GM23338 (cell line): ENCODE results near the gene ZDHHC6. TPM values are rescaled to one million over a fixed set of nuclear protein-coding genes. Genes with fewer than 3 reads are reported as not detected.
A peak's percentile ranks its signal among the peaks of the same experiment; 100 is the strongest.

ENCODE experiments used
- ATAC-seq: fragments of 200-7000 bp; cut with Tn5 transposase; 3 replicates; pipeline ENCODE4 v1.9.1; 2020
- DNase-seq: peaks from one replicate; pipeline ENCODE4 v3.0.0-alpha.2; 2015; ENCODE audit warnings: low spot score
- H2AFZ ChIP-seq: fragments of 200-600 bp; sonication (generic); 2 replicates; pipeline ENCODE4 v1.8.0; 2016; ENCODE audit warnings: antibody characterized with exemption, mild to moderate bottlenecking, moderate library complexity
- H3F3A ChIP-seq: fragments of 200-600 bp; sonication (generic); replicated peaks from 2 replicates; pipeline ENCODE4 v1.8.0; 2017; ENCODE audit warnings: antibody characterized with exemption, mixed run types, low read depth
- H3K27ac ChIP-seq: fragments of 200-600 bp; sonication (generic); 2 replicates; pipeline ENCODE4 v1.6.1; 2016; ENCODE audit warnings: low read depth
- H3K27me3 ChIP-seq: fragments of 200-600 bp; sonication (generic); 2 replicates; pipeline ENCODE4 v1.8.0; 2016; ENCODE audit warnings: mild to moderate bottlenecking, mixed run types, moderate library complexity; ENCODE audit not compliant: insufficient read depth
- H3K36me3 ChIP-seq: fragments of 200-600 bp; sonication (generic); 2 replicates; pipeline ENCODE4 v1.8.0; 2016; ENCODE audit warnings: mild to moderate bottlenecking; ENCODE audit not compliant: insufficient read depth
- H3K4me1 ChIP-seq: fragments of 200-600 bp; sonication (generic); 2 replicates; pipeline ENCODE4 v1.8.0; 2016; ENCODE audit warnings: mild to moderate bottlenecking, moderate library complexity; ENCODE audit not compliant: insufficient read depth
- H3K4me2 ChIP-seq: fragments of 200-600 bp; sonication (generic); 2 replicates; pipeline ENCODE4 v1.7.1; 2017; ENCODE audit warnings: mixed run types
- H3K4me3 ChIP-seq: fragments of 200-600 bp; sonication (generic); 2 replicates; pipeline ENCODE4 v1.6.1; 2016; ENCODE audit warnings: mixed run types
- H3K79me2 ChIP-seq: fragments of 200-600 bp; sonication (generic); replicated peaks from 2 replicates; pipeline ENCODE4 v1.8.0; 2017; ENCODE audit warnings: mild to moderate bottlenecking; ENCODE audit not compliant: insufficient read depth
- H3K9me2 ChIP-seq: fragments of 200-600 bp; sonication (generic); 2 replicates; pipeline ENCODE4 v1.8.0; 2017; ENCODE audit not compliant: insufficient read depth
- H4K20me1 ChIP-seq: fragments of 200-600 bp; sonication (generic); replicated peaks from 2 replicates; pipeline ENCODE4 v1.8.0; 2017; ENCODE audit warnings: mild to moderate bottlenecking; ENCODE audit not compliant: insufficient read depth
- H3K27ac Mint-ChIP-seq: 2 replicates; pipeline ENCODE4 v1.8.0; 2020; ENCODE audit warnings: inconsistent platforms, mild to moderate bottlenecking, moderate library complexity, mixed read lengths
- H3K27me3 Mint-ChIP-seq: 3 replicates; pipeline ENCODE4 v1.8.0; 2022; ENCODE audit warnings: low read depth, mild to moderate bottlenecking, moderate library complexity, mixed read lengths, inconsistent platforms; ENCODE audit not compliant: insufficient read depth, poor library complexity
- H3K36me3 Mint-ChIP-seq: 3 replicates; pipeline ENCODE4 v1.8.0; 2021; ENCODE audit warnings: low read depth, mild to moderate bottlenecking, inconsistent platforms, moderate library complexity, mixed read lengths
- H3K4me1 Mint-ChIP-seq: 3 replicates; pipeline ENCODE4 v1.8.0; 2020; ENCODE audit warnings: mild to moderate bottlenecking, inconsistent platforms, mixed read lengths
- H3K4me3 Mint-ChIP-seq: 3 replicates; pipeline ENCODE4 v1.8.0; 2021; ENCODE audit warnings: moderate library complexity, mild to moderate bottlenecking, inconsistent platforms, mixed read lengths
- H3K9me3 Mint-ChIP-seq: 3 replicates; pipeline ENCODE4 v1.8.0; 2020; ENCODE audit warnings: moderate library complexity, mild to moderate bottlenecking, inconsistent platforms, mixed read lengths
- CREB1 ChIP-seq: fragments of 250-450 bp; sonication (Bioruptor Pico); IDR thresholded peaks from 2 replicates; pipeline ENCODE4 v1.5.0; 2020; ENCODE audit warnings: low read depth, mild to moderate bottlenecking, moderate library complexity
- ETS1 ChIP-seq: IDR thresholded peaks from 2 replicates; pipeline ENCODE4 v1.6.1; 2016; ENCODE audit warnings: antibody characterized with exemption
- EZH2 ChIP-seq: fragments of 200-600 bp; sonication (generic); IDR thresholded peaks from one replicate; pipeline ENCODE4 v1.8.0; 2017; ENCODE audit warnings: antibody characterized with exemption, mild to moderate bottlenecking, low read depth; ENCODE audit not compliant: unreplicated experiment
- POLR2AphosphoS5 ChIP-seq: IDR thresholded peaks from 2 replicates; pipeline ENCODE4 v1.6.1; 2016; ENCODE audit warnings: antibody characterized with exemption, low read depth
- REST ChIP-seq: IDR thresholded peaks from one replicate; pipeline ENCODE4 v1.6.1; 2018; ENCODE audit warnings: antibody characterized with exemption; ENCODE audit not compliant: unreplicated experiment
- ZNF331 ChIP-seq: fragments of 250-450 bp; sonication (Bioruptor Pico); IDR thresholded peaks from 2 replicates; pipeline ENCODE4 v1.5.0; 2020; ENCODE audit warnings: low read depth, mild to moderate bottlenecking, moderate library complexity
- long read RNA-seq: library from polyadenylated mRNA; unstranded; transcript quantifications from one replicate; pipeline ENCODE4 v2.0.0, GENCODE V29; 2020; ENCODE audit not compliant: unreplicated experiment
- polyA plus RNA-seq: library from polyadenylated mRNA; unstranded; fragments of >200 nt; fragmentation: Nextera tagmentation; extraction: Ambion mirVana; gene quantifications from 2 replicates; pipeline ENCODE4 v1.2.1, GENCODE V29; 2016
- total RNA-seq: library from RNA; depleted of rRNA; stranded (reverse); fragments of >200 nt; shearing (Covaris generic); gene quantifications from 2 replicates; pipeline ENCODE4 v1.2.3, GENCODE V29; 2014; rRNA removed

ZDHHC6 gene, protein sequence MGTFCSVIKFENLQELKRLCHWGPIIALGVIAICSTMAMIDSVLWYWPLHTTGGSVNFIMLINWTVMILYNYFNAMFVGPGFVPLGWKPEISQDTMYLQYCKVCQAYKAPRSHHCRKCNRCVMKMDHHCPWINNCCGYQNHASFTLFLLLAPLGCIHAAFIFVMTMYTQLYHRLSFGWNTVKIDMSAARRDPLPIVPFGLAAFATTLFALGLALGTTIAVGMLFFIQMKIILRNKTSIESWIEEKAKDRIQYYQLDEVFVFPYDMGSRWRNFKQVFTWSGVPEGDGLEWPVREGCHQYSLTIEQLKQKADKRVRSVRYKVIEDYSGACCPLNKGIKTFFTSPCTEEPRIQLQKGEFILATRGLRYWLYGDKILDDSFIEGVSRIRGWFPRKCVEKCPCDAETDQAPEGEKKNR
- total RNA-seq = 24.6 and 26.1 TPM in 2 replicates
- 29.0 and 33.7 TPM in 2 replicates for polyA plus RNA-seq
- long read RNA-seq, transcript ZDHHC6-202 (11 exons, 2,170 nt) = major isoform, 13 of 18 reads
- long read RNA-seq, partial matches to known transcripts = 1 of 18 reads
- long read RNA-seq, other reads (novel, unspliced or antisense) = 3 of 18 reads

DNA sequence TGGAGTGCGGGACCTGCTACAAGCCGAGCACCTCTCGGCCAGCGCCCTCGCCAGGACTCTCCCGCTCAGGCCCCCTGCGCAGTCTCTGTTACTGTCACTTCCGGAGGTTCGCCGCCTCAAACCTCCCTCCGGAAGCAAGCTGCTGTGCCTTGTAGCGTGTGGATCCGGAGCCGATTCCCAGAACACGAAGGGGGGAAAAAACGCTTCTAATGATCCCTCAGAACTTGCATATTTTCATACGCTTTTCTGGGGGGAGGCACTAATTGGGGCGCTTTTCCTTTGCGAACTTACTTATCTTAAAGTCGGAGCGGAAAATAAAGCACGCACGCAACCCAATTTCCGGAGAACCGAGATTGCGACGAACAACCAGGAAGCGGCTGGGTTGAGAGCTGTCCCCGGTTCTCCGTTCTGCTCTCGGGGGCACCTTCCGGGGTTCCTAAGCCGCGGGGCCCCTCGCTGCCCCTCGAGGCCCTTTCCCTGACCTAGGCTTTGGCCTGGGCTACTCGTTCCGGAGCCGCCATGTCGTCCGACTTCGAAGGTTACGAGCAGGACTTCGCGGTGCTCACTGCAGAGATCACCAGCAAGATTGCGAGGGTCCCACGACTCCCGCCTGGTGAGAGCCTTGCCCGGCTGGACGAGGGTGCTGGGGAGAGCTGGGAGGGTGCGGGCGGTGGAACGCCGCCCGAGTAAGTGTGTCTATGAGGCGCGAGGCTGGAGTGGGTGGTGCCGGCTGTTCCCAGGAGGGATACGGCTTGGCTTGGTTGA, at the start of gene ZDHHC6, which contains the start of gene VTI1A:
Gene ZDHHC6 (minus strand): TSS at position 60 of the 765 bp plus-strand sequence. CDS start 1,478 bp downstream, outside the sequence.
Gene VTI1A (plus strand): TSS at position 361 of the 765 bp plus-strand sequence. CDS start 159 bp downstream, at position 520.
- Mint-ChIP-seq H3K36me3 (peaks cover 13% of the 10 kb centered on the region), H3K27me3 (peaks cover 13% of the 10 kb centered on the region), H3K27ac (peak within 1 kb of the TSS; percentile 99), H3K4me3 (peak within 1 kb of the TSS; percentile 91), H3K4me1 (peaks cover 13% of the 10 kb centered on the region; the same call in 2 of the 3 replicates), H3K9me3 (peaks cover 1% of the 10 kb centered on the region; the same call in 1 of the 3 replicates)
- Histone ChIP-seq H3K4me2 (peak within 1 kb of the TSS; percentile 84), H3K9me2 (no peaks in the 10 kb centered on the region), H3K27ac (peak within 1 kb of the TSS; percentile 99), H3K4me1 (peaks cover 12% of the 10 kb centered on the region), H3K27me3 (no peaks in the 10 kb centered on the region), H3K4me3 (peak within 1 kb of the TSS; percentile 99), H3K36me3 (peaks cover 3% of the 10 kb centered on the region; the same call in 1 of the 2 replicates), H3K79me2 (peaks cover 64% of the 10 kb centered on the region), H2AFZ (peak within 1 kb of the TSS; percentile 100), H3F3A (no peaks in the 10 kb centered on the region), H4K20me1 (peaks cover 8% of the 10 kb centered on the region; the same call in 1 of the 2 replicates)
- peak; percentile 96 for ATAC-seq
- no peak for TF ChIP-seq EZH2
- peak; percentile 52; the same call in 1 of the 2 replicates for TF ChIP-seq ETS1
- peak; percentile 81 for TF ChIP-seq CREB1
- peak; percentile 80 for TF ChIP-seq POLR2AphosphoS5
- TF ChIP-seq ZNF331 (CRISPR knock-in tag) = no peak
- TF ChIP-seq REST = peak; percentile 19
- DNase-seq = peak; percentile 90
